ENCODE measurements around the gene RPL3.

RPL3 gene

GRCh38 chr22:39316440-39317083 lies 2.9 kb downstream of the RPL3 start:
- DNase-seq: peak in 1 of 2 experiments; percentile 4

- no peak for DNase-seq
Observed at GRCh38 chr22:39315389-39315788, 4.0 kb downstream of the RPL3 start.

DNA sequence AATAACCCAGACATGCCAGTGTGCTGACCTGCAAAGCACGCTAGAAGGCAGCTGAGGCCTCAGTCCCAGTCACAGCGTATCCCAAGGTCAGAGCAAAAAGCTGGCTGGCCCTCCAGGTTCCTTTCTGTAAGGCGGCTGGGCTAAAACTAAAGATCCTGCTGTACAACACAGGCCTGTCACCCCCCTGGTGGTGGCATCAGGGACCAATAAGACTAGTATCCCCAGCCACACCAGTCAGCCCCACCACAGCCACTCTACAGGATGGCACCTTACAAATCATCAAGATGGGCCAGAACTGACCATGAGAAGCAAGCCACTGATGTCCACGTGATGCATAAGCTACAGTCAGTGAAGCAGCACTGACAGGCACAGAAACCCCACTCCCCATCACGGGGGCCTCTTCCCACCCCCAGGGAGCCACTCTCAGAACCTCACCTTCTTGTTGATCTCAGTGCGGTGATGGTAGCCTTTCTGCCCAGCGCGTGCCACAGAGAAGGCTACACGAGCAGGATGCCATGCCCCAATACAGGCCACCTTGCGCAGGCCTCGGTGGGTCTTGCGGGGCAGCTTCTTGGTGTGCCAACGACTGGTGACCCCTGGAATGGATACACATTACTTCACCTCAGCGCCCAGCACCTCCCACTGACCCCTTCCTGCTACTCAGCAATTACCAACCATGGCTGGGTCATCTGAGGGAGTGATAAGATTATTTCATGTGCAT lies 5.0 kb downstream of the RPL3 start:
- DNase-seq: no peak

DNA sequence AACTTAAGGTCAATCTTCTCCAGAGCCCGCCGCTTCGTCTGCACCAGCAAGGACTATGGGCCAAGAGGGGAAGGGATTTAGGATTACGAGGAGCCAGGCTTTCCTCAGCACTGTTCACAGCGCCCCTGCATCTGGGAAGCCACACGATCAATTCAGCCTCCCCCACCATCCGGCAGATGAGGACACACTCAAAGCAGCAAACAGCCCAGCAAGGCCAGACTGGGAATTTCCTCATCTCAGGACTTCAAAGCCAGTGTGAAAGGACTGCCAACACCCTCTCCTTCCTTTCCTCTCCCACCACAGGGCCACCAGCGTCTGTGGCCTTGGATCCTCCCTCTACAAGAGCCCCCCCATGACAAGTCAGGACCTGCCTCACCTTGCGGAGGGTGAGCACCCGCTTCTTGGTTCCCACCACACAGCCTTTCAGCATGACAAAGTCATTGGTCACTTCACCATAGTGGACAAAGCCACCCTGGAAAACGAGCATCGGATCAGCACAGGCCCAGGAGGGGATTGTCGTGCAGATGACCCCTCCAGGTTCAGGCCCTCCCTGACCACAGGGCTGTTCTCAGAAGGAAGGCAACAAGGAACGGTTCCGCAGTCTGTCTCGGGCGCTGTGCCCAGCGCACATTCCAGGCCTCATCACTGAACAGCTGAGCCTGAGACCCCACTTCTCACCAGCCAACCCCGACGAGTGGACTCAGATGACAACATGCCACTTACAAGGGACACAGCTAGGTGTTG lies 6.0 kb downstream of the RPL3 start:
- DNase-seq: no peak

GRCh38 chr22:39312410-39312809 lies 7.0 kb downstream of the RPL3 start:
- DNase-seq: no peak

- no peak for DNase-seq
Observed at GRCh38 chr22:39311592-39312400, 7.6 kb downstream of the RPL3 start.

GRCh38 chr22:39309881-39310714 lies 9.3 kb downstream of the RPL3 start:
- DNase-seq: no peak

- no peak for DNase-seq
Observed at GRCh38 chr22:39309364-39309861, 10.0 kb downstream of the RPL3 start.

GRCh38 chr22:39308614-39309363 lies 10.6 kb downstream of the RPL3 start:
- no peak for DNase-seq

DNA sequence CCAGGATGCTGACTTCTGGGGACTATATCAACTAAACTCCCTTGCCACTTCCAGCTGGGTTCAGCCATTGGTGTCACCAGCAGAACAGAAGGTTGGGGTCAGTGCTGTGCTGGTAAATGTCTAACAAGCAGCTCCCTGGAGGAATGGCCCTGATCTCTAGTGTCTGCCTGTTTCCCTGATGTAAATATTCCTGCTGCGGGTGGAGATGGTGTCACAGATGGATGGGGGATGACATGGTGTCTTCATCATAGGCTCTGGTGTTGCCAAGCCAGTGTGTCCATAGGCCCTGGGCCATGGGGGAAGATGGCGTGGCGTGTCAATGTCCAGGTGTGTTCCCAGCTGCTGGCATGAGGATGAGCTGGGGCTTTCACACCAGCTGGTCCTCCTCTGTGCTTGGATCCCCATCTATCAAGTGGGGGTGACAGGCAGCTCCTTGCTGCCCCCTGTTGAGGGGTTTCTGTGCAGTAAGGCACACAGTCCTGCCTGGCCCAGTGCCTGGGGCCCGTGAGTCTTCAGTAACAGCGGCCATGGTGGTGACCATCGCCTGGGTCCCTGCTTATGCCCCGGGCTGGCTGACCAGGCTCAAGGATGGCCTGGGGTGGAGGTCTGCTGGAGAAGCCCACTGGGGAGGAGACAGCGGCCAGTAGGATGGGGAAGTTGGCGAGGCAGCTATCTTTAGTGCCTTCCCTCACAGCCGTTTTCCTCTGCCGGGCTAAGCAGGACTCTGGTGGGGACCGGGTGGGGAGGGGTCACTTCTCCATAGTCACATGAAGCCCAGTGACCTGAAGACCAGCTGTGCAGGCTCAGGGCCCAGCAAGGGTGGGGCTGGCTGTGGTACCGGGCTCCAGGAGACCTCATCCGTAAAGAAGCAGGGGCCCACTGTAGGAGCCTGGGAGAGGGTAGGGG lies 12.7 kb downstream of the RPL3 start:
- no peak for DNase-seq

DNA sequence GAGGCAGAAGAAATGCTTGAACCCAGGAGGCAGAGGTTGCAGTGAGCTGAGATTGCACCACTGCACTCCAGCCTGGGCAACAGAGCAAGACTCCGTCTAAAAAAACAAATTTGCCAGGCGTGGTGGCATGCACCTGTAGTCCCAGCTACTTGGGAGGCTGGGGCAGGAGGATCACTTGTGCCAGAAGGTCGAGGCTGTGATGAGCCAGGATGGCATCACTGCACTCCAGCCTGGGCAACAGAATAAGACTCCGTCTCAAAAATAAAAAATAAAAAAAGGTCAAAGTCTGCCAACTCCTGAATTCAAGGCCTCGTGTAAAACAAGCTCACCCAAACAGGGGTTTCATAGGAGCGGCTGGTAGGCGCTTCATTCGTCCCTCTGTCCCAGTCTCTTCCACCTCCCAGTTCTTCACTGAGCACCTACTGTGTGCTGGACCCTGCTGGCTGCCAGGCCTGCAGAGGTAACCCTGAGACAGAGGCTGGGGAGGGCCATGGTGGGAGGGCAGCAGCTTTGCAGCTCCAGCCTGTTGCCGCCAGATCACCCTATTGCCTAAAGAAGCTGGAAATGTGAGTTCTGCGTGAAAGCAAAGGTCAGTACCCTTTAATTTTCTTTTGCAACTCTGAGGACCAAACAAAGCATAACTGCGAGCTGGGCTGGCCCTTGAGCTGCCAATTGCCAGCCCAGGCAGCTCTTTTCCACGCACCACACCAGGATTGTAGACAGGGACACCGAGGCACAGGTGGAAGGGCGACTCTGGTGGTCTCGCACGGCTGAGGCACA lies 15.3 kb downstream of the RPL3 start:
- DNase-seq: no peak

DNA sequence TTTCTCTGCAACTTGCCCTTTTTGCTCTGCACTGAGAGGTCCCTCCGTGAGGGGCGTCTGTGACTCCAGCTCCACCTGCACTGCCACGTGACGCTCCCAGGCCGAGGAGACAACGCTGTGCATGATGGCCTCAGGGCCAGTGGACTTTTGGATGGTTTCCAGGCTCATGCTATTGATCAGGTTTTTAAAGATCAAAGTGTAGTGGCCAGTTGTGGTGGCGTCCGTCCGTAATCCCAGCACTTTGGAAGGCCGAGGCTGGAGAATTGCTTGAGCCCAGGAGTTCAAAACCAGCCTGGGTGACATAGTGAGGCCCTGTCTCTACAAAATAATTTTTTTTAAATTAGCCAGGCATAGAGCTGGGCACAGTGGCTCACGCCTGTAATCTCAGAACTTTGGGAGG lies 16.1 kb downstream of the RPL3 start:
- no peak for DNase-seq

DNA sequence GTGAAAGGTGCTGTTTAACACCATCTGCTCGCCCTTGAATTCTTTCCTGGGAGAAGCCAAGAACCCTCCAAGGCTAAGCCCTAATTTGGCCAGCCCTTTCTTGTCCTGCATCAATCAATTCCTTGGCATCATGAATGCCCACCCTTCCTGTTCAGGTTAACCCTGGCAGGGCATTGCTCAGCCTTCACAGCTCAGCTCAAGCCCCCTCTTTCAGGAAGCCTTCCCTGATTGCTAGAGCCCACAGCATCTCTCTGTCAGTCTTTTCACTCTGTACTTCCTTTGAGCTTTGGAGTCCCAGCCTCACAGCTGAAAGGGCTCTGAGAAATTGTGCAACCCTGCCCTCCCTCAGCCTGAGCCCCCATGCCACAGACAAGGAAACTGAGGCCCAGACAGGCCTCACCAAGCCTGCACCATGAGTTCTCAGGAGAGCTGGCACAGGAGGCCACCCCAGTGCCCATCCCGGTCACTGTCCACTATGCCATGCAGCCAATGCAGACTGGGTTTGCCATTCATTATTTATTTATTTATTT lies 16.9 kb downstream of the RPL3 start:
- DNase-seq: no peak

DNA sequence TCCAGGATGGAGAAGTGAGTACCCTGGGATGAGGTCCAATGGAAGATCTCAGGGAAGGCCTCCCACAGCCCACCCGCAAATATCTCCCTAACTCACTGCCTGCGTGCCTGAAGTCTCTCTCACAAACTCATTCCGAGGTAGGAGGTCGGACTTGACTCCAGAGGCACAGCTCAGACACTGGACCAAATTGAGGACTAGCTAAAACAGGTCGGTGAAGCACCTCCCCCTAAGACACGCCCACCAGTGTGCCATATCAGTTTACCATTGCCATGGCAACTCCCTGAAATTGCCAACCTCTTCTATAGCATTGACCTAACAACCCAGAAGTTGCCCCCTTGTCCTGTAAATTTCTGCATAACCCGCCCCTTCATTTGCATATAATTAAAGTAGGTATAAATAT lies 17.5 kb downstream of the RPL3 start:
- DNase-seq: no peak

DNA sequence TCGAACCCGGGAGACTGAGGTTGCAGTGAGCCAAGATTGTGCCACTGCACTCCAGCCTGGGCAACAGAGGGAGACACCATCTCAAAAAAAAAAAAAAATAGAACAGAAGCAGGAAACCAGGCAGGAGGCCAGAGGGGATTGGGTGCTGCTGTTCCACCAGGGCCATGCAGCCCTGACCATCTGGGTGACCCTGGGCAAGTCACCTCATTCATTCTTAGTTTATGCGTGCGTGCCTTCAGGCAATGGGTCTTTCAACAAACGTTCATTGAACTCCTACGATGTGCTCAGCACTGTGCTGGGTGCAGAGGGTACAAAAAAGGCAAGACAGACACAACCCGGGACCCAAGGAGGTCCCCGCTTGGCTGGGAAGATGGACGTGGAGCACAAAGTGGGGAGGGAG lies 18.3 kb downstream of the RPL3 start:
- DNase-seq: no peak

- no peak for DNase-seq
Observed at GRCh38 chr22:39300186-39300830, 19.1 kb downstream of the RPL3 start.

DNA sequence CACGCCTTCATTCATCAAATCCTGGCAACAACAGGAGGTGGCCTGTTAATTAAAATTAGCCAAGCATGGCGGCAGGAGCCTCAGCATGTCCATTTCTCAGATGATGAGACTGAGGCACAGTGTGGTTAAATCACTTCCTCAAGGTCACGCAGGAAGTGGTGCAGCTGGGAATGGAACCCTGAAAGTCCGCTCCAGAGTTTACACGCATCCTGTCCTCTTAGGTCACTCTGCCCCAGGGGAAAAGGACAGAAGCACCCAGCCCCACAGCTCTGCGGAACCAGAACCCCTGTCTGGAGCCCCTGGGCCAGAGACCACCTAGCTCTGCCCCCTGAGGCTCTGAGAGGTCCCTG lies 19.6 kb downstream of the RPL3 start:
- DNase-seq: no peak

DNA sequence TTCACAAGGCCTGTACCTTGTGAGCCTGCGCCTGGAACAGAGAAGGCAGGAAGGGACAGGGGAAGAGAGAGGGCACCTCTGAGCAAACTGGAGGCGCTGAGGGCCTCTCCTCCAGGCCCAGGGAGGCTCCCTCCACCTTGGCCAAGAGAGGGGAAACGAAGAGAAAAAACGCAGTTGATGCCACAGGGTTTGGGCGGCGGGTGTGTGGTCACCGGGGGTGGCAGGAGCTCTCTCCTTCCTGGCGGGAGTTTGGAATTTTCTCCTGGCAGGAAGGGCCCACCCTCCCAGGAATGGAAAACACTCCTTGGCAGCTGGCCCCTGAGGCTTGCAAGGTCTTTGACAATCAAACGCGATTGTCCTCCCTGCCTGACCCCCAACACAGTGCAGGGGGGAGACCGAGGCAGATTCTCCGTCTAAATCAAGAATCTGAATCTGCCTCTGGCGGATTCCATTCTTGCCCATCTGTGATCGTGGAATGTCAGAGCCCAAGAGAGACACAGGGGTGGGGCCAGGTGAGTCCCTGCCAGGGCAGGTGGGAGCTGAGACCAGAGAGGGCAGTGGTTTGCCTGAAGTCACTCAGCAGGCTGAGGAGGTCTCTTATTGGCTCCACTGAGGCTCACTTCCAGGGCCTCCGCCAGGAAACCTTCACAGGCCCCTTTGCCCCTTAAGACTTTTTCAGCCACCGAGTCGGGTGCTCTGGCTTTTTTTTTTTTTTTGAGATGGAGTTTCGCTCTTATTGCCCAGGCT lies 21.0 kb downstream of the RPL3 start:
- DNase-seq: no peak
